AG09319 (cell line): ENCODE measurements around the gene PTPRB.

Experiments used
- DNase-seq: peaks from one replicate; pipeline ENCODE4 v3.0.0-alpha.2; 2010; ENCODE audit warnings: low read depth; ENCODE audit errors: extremely low read depth
- TF ChIP-seq, protein P1 (sequence below): IDR thresholded peaks from 2 replicates; pipeline ENCODE4 v1.5.1; 2011; ENCODE audit warnings: low read depth, mild to moderate bottlenecking, inconsistent platforms, low read length, moderate library complexity

PTPRB gene

DNA sequence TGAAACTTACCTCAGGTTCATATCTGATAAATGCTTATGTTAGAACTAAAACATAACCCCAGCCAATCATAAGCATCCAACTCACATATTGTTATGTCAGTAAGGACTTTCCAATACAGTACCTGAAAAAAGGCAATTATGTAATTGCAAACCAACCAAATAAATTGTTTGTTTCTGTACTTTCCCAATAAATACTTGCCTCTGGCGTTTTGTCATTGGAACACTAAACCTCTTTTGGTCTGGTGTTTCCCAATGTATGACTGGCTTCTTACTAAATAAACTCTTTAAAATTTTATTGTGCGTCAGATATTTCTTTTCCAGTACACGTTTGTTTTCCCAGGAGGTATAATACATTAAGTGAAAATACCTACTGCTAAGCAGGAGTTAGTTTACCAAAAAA, 6.7 kb upstream of the PTPRB start:
- TF ChIP-seq, protein P1, sequence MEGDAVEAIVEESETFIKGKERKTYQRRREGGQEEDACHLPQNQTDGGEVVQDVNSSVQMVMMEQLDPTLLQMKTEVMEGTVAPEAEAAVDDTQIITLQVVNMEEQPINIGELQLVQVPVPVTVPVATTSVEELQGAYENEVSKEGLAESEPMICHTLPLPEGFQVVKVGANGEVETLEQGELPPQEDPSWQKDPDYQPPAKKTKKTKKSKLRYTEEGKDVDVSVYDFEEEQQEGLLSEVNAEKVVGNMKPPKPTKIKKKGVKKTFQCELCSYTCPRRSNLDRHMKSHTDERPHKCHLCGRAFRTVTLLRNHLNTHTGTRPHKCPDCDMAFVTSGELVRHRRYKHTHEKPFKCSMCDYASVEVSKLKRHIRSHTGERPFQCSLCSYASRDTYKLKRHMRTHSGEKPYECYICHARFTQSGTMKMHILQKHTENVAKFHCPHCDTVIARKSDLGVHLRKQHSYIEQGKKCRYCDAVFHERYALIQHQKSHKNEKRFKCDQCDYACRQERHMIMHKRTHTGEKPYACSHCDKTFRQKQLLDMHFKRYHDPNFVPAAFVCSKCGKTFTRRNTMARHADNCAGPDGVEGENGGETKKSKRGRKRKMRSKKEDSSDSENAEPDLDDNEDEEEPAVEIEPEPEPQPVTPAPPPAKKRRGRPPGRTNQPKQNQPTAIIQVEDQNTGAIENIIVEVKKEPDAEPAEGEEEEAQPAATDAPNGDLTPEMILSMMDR = no peak
- no peak for DNase-seq

- TF ChIP-seq, protein P1 = no peak
- no peak for DNase-seq
Measured at GRCh38 chr12:70641691-70642090, 4.5 kb upstream of the PTPRB start.

GRCh38 chr12:70640901-70641300, 3.7 kb upstream of the PTPRB start:
- TF ChIP-seq, protein P1 = no peak
- DNase-seq = no peak

DNA sequence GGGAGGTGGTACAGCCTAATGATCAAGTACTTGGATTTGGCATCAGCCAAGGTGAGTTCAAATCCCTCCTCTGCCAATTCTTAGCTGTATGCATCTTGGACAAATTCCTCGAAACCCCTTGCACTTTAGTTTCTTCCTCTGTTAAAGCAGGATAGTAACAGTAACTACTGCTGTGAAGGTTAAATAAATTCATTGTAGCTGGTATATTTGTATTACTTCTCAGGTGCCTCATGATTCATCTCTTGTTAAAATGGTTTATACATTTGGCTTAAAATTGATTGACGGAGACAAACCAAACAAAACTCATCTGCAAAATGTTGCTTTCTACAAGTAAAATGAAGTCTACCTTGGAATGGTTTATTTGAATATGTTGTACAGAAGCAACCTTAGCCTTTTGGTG, 2.3 kb upstream of the PTPRB start:
- no peak for DNase-seq
- TF ChIP-seq, protein P1 = no peak

DNA sequence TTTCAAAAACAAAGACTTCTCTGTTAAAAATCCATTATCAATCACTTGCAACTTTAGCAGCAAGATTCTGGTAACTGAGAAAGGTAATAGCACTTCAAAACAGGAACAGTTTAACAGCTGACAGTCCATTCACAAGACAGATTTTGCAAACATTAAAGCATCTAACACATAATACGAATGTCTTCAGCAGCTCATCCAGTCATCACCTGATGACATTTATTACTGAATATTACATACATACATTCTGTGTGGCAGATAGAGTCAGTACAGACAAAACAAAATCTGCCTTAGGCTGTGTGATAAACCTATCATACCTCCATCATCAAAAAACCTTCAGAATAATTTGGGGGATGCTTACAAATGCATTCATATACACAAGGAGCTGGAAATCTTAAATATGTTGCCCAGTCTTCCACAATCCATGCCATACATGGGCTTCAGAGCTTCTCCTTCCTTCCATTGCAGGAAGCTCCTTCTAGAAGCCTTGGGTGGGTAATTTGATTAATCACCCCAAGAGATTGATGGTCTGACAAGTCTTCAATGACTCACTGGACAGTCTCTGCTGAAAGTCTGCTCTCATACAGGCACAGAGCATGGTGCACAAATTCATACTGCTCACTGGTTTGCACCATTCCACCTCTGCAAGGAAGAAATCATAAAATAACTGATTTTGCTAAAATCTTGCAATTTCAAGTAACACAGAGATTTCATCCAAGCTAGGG, 1.6 kb upstream of the PTPRB start:
- TF ChIP-seq, protein P1 = no peak
- no peak for DNase-seq

DNA sequence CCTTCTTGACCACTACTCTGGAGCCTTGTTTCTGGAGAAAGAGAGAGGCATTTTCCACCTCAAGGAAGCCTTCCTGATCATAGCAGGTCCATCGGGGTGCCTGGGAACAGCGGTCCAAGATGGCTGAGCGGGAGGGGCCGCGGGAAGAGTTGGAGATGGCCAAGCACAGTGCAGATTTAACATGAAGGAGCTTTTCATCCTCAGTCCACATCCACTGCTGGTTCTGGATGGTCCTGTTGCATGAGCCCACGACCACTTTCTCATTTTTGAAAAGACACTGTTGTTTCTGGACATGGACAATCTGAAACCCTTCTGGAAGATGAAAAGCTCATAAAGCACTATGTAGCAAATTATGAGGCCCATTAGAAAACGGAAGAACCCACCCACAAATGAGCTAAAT, 1.5 kb downstream of the PTPRB start:
- DNase-seq = no peak
- TF ChIP-seq, protein P1 = no peak

GRCh38 chr12:70628701-70629480, 8.3 kb downstream of the PTPRB start:
- no peak for DNase-seq
- TF ChIP-seq, protein P1 = no peak
